Mammary epithelial cell (primary cell): ENCODE results near the gene SAP30BP.

Source experiments
- CTCF ChIP-seq, 2 donors: IDR thresholded peaks in 1 of 2; conservative IDR thresholded peaks in 1 of 2; 2 replicates each; pipeline ENCODE4 v1.5.1; 2011 to 2012; ENCODE audit warnings: inconsistent platforms in 2 of 2, low read length in 2 of 2, mild to moderate bottlenecking in 2 of 2, control low read depth in 1 of 2, low read depth in 1 of 2; ENCODE audit not compliant: insufficient read depth in 1 of 2; ENCODE audit errors: extremely low read depth in 1 of 2
- EZH2 ChIP-seq: IDR thresholded peaks from 2 replicates; pipeline ENCODE4 v1.6.1; 2012; ENCODE audit warnings: low read length, inconsistent platforms, borderline replicate concordance

- TF ChIP-seq CTCF (conservative IDR thresholded peaks at IDR 0.05 in 1 of 2, IDR thresholded peaks at IDR 0.05 in 1 of 2; ENCODE audit: extremely low read depth in 1 of 2, insufficient read depth in 1 of 2, low read depth in 1 of 2, low read length in 2 of 2): no peak
- no peak for TF ChIP-seq EZH2
Observed at GRCh38 chr17:75665981-75666380, 1.2 kb upstream of the SAP30BP start.
